Measurements from ENCODE around the gene ZDHHC1. TPM values are rescaled to one million over a fixed set of nuclear protein-coding genes. Genes with fewer than 3 reads are reported as not detected.
A peak's percentile ranks its signal among the peaks of the same experiment; 100 is the strongest.

Gene ZDHHC1
- total RNA-seq, 4 donors from 2014 or later = 7.1 to 36.3 (median 20.5) TPM

DNA sequence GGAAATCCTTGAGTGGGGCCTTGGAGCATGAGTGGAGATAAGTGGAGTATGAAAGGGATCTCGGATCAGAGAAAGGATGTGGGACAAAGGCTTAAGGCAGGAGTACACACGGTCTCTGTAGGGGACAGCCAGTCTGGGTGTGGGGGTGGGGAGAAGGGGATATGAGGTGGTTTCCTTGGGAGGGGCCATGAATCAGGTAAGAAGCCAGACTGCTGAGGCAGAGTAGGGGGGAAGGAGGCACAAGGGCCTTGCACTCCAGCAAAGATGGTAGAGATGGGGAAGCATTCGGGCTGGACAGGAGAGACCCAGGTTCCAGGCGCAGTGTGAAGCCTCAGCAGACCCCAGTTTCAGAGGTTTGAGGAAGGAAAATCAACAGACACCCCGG lies 16.2 kb upstream of the ZDHHC1 start:
- Histone ChIP-seq H3K27me3 (no peaks in the 10 kb centered on the region), H3K36me3 (peaks cover 0 to 6% (median under 1%) of the 10 kb centered on the region in 4 donors), H3K9me3 (no peaks in the 10 kb centered on the region), H3K27ac (peak overlapping the region; percentile 88 to 94 (median 90)), H3K4me3 (peak overlapping the region in 3 of 4 donors; percentile 49 to 57 (median 56)), H3K4me1 (peaks cover 14 to 38% (median 28%) of the 10 kb centered on the region in 4 donors)
- no peak for DNase-seq
- intact Hi-C loops (cut with DNase I; ENCODE audit: low total_unique reads) = no loop called here
- WGBS, 2 donors (ENCODE audit: low coverage in 1 of 2) = 58 to 86% methylated on average over 1 to 5 of the region's 5 CpGs
- TF ChIP-seq, protein P1, sequence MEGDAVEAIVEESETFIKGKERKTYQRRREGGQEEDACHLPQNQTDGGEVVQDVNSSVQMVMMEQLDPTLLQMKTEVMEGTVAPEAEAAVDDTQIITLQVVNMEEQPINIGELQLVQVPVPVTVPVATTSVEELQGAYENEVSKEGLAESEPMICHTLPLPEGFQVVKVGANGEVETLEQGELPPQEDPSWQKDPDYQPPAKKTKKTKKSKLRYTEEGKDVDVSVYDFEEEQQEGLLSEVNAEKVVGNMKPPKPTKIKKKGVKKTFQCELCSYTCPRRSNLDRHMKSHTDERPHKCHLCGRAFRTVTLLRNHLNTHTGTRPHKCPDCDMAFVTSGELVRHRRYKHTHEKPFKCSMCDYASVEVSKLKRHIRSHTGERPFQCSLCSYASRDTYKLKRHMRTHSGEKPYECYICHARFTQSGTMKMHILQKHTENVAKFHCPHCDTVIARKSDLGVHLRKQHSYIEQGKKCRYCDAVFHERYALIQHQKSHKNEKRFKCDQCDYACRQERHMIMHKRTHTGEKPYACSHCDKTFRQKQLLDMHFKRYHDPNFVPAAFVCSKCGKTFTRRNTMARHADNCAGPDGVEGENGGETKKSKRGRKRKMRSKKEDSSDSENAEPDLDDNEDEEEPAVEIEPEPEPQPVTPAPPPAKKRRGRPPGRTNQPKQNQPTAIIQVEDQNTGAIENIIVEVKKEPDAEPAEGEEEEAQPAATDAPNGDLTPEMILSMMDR (IDR thresholded peaks at IDR 0.05) = no peak
- TF ChIP-seq POLR2AphosphoS5 (IDR thresholded peaks at IDR 0.05) = peak in 1 of 3 donors; percentile 1
- in situ Hi-C loops (cut with MboI; ENCODE audit: low pct_ligation_motif_present in 1 of 4, low pct_unique_long_range_greater_than_20kb in 1 of 4, low sequenced_read_pairs in 3 of 4) = no loop called here

DNA sequence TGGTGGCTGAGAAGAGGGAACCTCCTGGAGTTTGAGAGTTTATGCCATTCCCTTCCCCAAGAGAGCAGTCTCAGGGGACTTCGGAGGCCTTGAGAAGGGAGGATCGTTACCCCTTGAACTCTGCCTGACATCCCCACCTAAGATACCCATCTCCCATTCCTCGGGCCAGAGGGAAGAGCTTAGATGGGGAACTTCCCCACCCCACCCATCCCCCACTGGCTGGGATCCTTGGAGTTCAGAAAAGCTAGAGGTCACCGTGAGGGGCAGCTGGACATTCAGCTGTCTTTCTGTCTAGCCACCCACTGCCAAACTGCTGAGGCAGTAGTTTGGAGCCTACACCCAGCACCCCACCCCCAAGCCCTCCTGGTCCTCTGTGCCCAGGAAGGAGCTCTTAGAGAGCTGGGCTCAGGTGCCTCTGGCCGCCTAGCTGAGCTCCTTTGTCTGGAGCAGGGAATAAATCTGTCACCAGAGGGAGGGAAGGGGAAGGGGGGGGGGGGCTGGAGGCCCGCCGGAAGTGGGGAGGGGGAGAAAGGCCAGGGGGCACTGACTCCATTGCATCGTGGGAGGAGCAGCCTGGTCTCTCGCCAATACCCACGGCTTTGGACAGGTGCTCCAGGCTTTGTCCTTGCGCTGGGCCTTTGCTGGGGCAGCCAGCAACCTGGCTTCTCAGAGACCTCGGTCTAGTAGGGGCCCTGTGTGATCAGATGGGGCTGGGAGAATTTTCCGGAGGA lies 15.7 kb upstream of the ZDHHC1 start:
- intact Hi-C loops (cut with DNase I; ENCODE audit: low total_unique reads) (no loop called here), in situ Hi-C loops (cut with MboI; ENCODE audit: low pct_ligation_motif_present in 1 of 4, low pct_unique_long_range_greater_than_20kb in 1 of 4, low sequenced_read_pairs in 3 of 4) (no loop called here)
- H3K4me1 ChIP-seq = peaks cover 14 to 38% (median 28%) of the 10 kb centered on the region in 4 donors
- no peak for DNase-seq
- no peaks in the 10 kb centered on the region for H3K9me3 ChIP-seq
- H3K27ac ChIP-seq = peak overlapping the region; percentile 88 to 94 (median 90)
- H3K4me3 ChIP-seq = peak overlapping the region; percentile 41 to 57 (median 52)
- H3K27me3 ChIP-seq = no peaks in the 10 kb centered on the region
- TF ChIP-seq EP300 (IDR thresholded peaks at IDR 0.05; ENCODE audit: low read depth) (no peak), POLR2AphosphoS5 (IDR thresholded peaks at IDR 0.05) (peak in 2 of 3 donors; percentile 3 to 8)
- H3K36me3 ChIP-seq = peaks cover 0 to 3% (median 0%) of the 10 kb centered on the region in 4 donors
- 29% methylated on average over 13 of the region's 13 CpGs; no CpG with 5 or more reads in 1 of the 2 donors for WGBS, 2 donors (ENCODE audit: low coverage in 1 of 2)

DNA sequence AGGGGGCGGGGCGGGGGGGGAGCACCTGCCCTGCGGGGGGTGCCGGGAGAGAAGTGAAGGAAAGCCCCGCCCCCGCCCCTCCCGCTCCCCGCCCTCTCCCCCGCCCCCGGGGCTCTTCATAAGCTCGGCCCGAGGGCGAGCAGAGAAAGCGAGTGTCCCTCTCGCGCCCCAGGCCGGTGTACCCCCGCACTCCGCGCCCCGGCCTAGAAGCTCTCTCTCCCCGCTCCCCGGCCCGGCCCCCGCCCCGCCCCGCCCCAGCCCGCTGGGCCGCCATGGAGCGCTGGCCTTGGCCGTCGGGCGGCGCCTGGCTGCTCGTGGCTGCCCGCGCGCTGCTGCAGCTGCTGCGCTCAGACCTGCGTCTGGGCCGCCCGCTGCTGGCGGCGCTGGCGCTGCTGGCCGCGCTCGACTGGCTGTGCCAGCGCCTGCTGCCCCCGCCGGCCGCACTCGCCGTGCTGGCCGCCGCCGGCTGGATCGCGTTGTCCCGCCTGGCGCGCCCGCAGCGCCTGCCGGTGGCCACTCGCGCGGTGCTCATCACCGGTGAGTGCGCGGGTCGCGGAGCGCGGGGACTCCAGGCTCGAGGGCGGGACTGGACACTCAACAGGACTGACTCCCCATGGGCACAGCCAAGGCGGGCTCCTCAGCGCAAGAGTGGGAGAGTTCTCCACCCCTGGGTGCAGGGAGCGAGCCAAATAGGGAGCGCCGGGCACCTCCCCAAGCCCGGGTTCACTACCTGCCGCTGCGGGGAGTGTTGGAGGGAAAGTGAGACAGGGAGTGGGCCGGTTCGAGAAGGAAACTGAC lies 14.9 kb upstream of the ZDHHC1 start, which contains the start of gene HSD11B2:
HSD11B2 (plus strand) TSS at position 145 of the 798 bp plus-strand sequence; CDS start at position 273, 128 bp downstream.
- WGBS, 2 donors (ENCODE audit: low coverage in 1 of 2) = 1% methylated on average over 53 of the region's 87 CpGs; no CpG with 5 or more reads in 1 of the 2 donors

DNA sequence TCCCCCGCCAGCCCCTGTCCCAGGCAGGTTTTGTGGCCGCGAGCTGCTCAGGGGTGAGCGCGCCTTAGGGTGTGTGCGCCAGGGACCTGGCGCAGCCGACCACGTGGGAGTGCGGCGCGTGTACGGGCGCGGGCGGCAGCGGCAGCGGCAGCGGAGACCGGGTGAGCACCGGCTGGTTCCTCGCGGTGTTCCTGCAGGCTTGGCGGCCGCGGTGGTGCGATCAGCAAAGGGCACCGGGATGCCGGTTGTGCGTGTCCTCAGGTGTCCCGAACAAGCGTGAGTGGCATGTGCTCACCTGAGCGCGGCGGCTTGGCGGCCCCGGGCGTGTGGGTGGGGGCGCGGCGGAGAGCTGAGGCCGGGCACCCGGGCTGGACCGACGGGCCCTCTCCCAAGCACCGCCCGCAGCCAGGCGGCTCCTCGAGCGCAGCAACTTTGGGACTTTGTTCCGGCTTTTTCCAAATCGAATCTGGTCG lies 14.3 kb upstream of the ZDHHC1 start:
- DNase-seq = no peak
- Histone ChIP-seq H3K9me3 (no peaks in the 10 kb centered on the region), H3K27me3 (no peaks in the 10 kb centered on the region), H3K27ac (peak overlapping the region; percentile 88 to 94 (median 90)), H3K4me3 (peak overlapping the region; percentile 35 to 57 (median 52)), H3K4me1 (peaks cover 14 to 38% (median 28%) of the 10 kb centered on the region in 4 donors), H3K36me3 (no peaks in the 10 kb centered on the region)
- WGBS, 2 donors (ENCODE audit: low coverage in 1 of 2) = 0% methylated on average over 46 of the region's 53 CpGs; no CpG with 5 or more reads in 1 of the 2 donors
- intact Hi-C loops (cut with DNase I; ENCODE audit: low total_unique reads) = no loop called here
- in situ Hi-C loops (cut with MboI; ENCODE audit: low pct_ligation_motif_present in 1 of 4, low pct_unique_long_range_greater_than_20kb in 1 of 4, low sequenced_read_pairs in 3 of 4) = no loop called here
- TF ChIP-seq, protein P1 (IDR thresholded peaks at IDR 0.05) = no peak
- peak in 2 of 3 donors; percentile 78 to 90 for TF ChIP-seq POLR2AphosphoS5 (IDR thresholded peaks at IDR 0.05)
- TF ChIP-seq POLR2A (IDR thresholded peaks at IDR 0.05) = peak; percentile 89
- no peak for TF ChIP-seq EP300 (IDR thresholded peaks at IDR 0.05; ENCODE audit: low read depth)

More for the DNA sequence above, 14.9 kb upstream of the ZDHHC1 start, which contains the start of gene HSD11B2:
- Histone ChIP-seq H3K4me1 (peaks cover 14 to 38% (median 28%) of the 10 kb centered on the region in 4 donors), H3K27ac (peak within 1 kb of the TSS; percentile 88 to 94 (median 90)), H3K36me3 (no peaks in the 10 kb centered on the region), H3K4me3 (peak within 1 kb of the TSS; percentile 41 to 57 (median 52)), H3K27me3 (no peaks in the 10 kb centered on the region), H3K9me3 (no peaks in the 10 kb centered on the region)
- in situ Hi-C loops (cut with MboI; ENCODE audit: low pct_ligation_motif_present in 1 of 4, low pct_unique_long_range_greater_than_20kb in 1 of 4, low sequenced_read_pairs in 3 of 4) = no loop called here
- TF ChIP-seq POLR2A (IDR thresholded peaks at IDR 0.05) (peak; percentile 63), POLR2AphosphoS5 (IDR thresholded peaks at IDR 0.05) (peak in 2 of 3 donors; percentile 40 to 63)
- TF ChIP-seq, protein P1 (IDR thresholded peaks at IDR 0.05) = no peak
- peak; percentile 89 for DNase-seq
- intact Hi-C loops (cut with DNase I; ENCODE audit: low total_unique reads) = no loop called here
